Dermis blood vessel endothelial cell (primary cell): Measurements from ENCODE around the gene MAN1A1. TPM values are rescaled to one million over a fixed set of nuclear protein-coding genes. Genes with fewer than 3 reads are reported as not detected.

Experiments
- DNase-seq: peaks from one replicate; pipeline ENCODE4 v3.0.0; 2010
- total RNA-seq: library from RNA; depleted of rRNA; stranded (reverse); fragments of >200 nt; gene quantifications from 2 replicates; pipeline ENCODE4 v1.2.3, GENCODE V29; 2014

Gene MAN1A1
- total RNA-seq, 1 donor from 2014 or later, result 202 TPM

DNA sequence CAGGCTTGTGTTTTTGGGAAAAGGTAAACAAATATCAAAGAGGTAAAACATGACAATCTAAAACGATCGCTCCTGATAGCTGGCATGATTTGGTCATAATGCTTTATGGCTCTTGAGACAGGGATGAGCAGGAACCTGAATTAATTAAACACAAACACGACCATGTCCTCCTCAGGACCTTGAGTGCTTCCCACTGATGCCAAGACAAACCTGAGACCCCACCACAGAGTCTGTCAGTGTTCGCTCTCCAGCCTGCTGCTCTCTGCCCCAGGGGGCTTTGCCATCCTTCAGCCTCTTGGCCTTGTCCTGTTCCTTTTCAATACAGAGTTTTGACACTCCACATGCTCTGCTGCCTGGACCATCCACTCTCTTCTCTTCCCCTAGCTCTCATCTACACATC, 119.4 kb downstream of the MAN1A1 start:
- no peak for DNase-seq

DNA sequence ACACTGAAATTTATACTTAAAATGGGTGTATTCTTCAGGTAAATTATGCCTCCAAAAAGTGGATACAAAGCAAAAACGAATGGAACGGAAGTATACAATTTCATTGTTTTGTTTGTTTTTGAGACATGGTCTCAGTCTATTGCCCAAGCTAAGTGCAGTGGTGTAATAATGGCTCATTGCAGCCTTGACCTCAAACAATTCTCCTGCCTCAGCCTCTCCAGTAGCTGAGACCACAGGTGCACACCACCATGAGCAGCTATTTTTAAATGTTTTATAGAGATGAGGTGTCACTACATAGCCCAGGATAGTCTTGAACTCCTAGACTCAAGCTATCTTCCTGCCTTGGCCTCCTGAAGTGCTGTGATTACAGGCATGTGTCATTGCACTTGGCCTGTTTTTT, 122.2 kb downstream of the MAN1A1 start:
- DNase-seq, result no peak

DNA sequence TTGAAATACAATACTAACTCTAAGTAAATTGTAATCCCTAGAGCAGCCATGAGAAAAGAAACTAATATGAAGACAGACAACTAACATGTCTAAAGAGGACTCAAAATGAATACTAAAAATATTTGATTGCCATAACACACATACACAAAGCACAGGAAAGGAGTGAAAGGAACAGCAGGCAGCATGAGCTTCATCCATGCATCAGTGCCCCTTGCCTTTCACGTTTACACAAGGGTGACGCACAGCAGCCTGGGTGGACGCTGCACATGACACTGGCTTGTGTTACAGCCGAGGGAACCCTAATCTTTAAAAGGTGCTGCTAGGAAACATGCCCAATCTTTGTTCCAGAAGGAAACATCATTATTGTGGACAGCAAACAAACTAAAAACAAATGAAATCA, 123.5 kb downstream of the MAN1A1 start:
- no peak for DNase-seq

- DNase-seq, result no peak
Observed at GRCh38 chr6:119224095-119224701, 125.4 kb downstream of the MAN1A1 start.

DNA sequence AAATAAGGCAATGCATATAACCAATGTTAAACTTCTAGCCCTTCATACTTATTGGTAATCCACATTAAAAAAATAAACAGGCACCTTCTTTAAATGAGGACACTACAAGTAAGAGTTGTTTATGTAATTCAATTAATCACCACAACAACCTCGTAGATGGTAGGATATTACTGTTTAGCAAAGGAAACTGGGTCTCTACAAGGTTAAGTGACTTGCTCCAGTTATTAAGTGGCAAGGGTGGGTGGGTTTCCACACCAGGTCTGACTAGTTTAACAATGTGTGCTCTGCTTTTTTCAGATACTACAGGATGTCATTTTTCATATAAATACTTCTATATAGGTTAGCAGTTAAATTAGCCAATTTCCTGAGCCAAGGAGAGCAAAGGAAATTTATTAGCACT, 129.1 kb downstream of the MAN1A1 start:
- DNase-seq, result no peak

GRCh38 chr6:119218548-119218947, 131.0 kb downstream of the MAN1A1 start:
- no peak for DNase-seq

GRCh38 chr6:119215885-119216590, 133.5 kb downstream of the MAN1A1 start:
- DNase-seq, result no peak

DNA sequence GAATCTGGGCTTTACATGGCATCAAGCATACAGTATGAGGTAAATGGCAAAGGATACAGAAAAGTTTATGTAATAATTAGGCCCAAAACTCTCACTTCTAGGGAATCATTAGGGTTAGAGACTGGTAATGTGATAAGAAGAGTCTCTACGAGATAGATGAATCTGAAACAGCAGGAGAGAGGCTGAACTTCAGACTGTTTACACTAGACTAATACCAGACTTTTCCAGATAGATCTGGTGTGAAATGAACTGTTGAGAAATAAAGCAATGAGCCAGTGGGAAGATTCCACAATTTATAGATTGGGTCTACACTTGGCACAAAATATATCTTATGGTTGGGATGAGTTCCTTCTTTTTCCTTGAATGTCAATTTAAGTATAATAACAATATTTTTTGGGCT, 134.3 kb downstream of the MAN1A1 start:
- no peak for DNase-seq

DNA sequence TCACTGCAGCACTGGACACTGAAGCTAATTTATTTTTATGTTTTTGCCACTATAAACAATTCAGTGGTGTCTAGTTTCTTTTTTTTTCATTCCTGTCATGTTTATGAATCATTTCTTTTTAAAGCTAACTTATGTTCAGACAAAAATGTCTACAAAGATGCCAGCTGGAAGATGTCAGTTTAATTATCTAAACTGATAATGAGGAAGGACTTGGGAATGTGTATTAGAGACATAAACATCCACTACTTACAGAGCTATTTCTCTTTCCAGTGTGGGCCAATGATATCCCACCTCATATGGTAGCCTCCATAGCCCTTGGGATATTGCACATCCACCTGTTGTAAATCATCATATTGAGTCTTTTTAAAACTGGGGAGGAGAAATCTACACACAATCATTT, 139.0 kb downstream of the MAN1A1 start:
- DNase-seq, result no peak

- no peak for DNase-seq
Observed at GRCh38 chr6:119209452-119210205, 139.9 kb downstream of the MAN1A1 start.

DNA sequence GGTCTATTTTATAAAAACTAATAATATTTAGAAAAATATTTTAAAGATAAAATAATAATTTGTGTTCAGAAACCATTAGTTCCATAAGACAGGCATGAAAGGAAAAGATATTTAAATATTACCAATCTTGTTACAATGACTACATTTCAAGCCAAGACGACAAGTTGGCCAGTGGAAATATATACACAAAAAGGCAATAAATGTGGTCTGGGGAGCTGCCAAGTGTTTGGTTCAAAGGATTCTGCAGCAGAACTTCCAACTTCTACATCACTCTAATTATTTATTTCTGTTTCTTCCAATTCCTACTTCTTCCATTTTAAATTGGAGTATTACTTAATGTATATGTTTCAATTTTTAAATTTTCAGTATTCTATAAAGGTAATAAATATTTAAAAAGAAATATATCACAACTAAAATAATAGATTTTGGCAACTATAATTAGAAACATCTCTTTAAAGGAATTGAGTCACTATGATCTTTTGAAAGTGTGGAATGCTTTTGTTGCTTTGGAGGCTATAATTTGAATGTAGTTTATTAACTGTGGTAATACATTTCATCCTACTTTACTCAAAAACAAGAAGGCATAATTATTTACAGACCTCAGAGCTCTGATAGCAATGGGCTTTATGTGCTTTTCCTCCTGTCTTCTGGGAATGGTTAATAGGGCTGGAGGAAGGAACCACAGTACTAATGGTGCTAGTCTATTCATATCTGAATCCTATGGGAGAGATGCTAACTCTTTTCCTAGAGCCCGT, 141.4 kb downstream of the MAN1A1 start:
- DNase-seq, result no peak

DNA sequence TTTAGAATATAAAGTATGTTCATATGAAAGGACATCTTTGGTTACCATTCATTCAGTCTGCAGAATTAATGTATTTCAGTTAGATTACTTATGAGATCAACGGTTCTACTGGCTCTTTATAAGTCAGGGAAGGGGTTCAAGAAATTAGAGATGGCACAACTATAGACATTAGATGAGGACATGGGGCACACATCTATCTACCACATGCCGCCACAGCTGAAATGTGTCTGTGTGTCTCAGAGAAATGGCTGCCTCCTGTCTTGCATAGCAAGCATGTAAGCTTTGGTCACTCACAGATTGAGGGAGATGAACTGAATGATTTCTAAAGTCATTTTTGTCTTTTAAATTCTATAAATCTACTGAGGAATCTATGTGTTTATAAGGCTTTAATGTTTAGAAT, 142.2 kb downstream of the MAN1A1 start:
- DNase-seq, result no peak

GRCh38 chr6:119205911-119206618, 143.5 kb downstream of the MAN1A1 start:
- DNase-seq, result no peak

DNA sequence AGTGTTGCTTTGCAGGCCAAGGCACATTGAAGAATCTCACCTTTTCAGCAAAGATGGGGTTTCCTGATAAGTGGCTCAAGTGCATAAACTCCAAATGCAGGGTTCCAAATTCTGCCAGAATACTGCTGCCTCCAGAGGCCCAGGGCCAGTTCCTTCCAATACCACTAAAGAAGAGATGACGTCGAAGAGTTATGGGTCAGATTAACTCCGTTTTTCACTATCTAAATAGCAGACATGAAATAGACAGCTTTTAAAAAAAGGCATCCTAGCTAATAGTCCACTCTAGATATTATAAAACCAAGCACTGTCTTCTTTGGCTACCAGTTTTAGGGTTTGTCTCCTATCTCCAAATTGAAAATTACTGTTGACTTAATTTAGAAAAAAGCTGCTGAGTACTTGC, 144.8 kb downstream of the MAN1A1 start:
- no peak for DNase-seq

DNA sequence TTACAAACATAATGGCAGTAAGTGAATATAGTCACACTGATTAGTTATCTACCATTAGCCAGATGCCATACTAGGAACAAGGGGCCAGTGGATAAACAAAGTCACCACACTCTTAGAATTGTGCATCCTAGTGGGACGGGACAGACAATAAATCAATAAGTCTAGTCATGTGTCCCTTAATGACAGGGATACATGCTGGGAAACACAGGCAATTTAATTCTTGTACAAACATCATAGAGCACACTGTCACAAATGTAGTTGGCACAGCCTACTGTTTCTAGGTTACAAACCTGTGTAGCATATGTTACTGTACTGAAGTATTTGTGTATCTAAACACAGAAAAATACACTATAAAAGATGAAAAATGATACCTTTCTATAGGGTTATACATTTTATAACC, 148.1 kb downstream of the MAN1A1 start:
- DNase-seq, result no peak

- DNase-seq, result no peak
Observed at GRCh38 chr6:119200512-119201175, 148.9 kb downstream of the MAN1A1 start.

- DNase-seq, result no peak
Observed at GRCh38 chr6:119197271-119197670, 152.3 kb downstream of the MAN1A1 start.

DNA sequence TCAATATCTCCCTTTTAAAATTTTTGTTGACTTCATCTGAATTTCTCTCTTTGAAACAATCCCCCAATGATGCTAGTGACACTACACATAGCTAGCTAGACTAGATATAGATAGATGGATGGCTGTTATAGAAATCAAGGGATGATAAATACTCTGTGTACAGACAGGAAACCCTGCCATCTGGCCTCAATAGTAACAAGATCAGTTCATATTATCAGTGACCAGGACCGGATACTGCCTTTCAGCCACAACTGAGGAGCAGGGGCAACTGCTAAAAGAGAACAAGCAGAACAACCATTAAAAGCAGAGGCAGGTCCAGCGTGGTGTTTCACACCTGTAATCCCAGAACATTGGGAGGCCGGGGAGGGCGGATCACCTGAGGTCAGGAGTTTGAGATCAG, 152.8 kb downstream of the MAN1A1 start:
- DNase-seq, result no peak

- no peak for DNase-seq
Observed at GRCh38 chr6:119195848-119196247, 153.7 kb downstream of the MAN1A1 start.

DNA sequence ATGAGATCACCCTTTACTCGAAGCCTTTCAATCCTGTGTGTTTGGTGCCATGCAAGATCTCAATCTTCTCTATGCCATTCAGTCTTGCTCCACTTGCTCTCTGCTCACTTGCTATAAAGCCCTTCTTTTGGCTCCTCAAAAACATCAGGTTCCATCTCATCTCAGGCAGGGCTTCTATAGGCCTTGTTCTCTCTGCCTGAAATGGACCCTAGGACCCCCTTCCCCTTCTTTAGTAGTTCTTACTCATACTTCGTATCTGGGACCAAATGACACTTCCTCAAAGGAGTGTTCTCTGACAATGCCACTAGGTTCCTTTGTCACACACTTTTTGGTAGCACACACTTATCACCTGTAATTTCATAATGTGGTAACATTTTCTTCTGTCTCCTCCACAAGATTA, 154.4 kb downstream of the MAN1A1 start:
- DNase-seq, result no peak

GRCh38 chr6:119193707-119194106, 155.9 kb downstream of the MAN1A1 start:
- no peak for DNase-seq

GRCh38 chr6:119192200-119192599, 157.4 kb downstream of the MAN1A1 start:
- DNase-seq, result no peak
